Thoracic aorta (tissue), 2 donors: ENCODE data around the gene LINGO3. TPM values are rescaled to one million over a fixed set of nuclear protein-coding genes. Genes with fewer than 3 reads are reported as not detected.

ENCODE experiments used
- ATAC-seq: fragments of 150-250 bp; one replicate; pipeline ENCODE4 v1.8.0; 2017; ENCODE audit warnings: low read depth; ENCODE audit not compliant: insufficient number of reproducible peaks, low FRiP score
- DNase-seq: peaks from one replicate; pipeline ENCODE4 v3.0.0-alpha.2; 2020; ENCODE audit warnings: low spot score
- H3K27ac ChIP-seq, 2 donors: fragments of 200-600 bp; sonication (generic); 1 replicate in 1 of 2; 2 replicates in 1 of 2; pipeline ENCODE4 v1.5.1; 2016; ENCODE audit warnings: mild to moderate bottlenecking in 2 of 2, moderate library complexity in 2 of 2
- H3K27me3 ChIP-seq: fragments of 200-600 bp; sonication (generic); replicated peaks from 2 replicates; pipeline ENCODE4 v1.6.0; 2016; ENCODE audit warnings: mild to moderate bottlenecking; ENCODE audit not compliant: insufficient read depth
- H3K36me3 ChIP-seq: fragments of 200-600 bp; sonication (generic); one replicate; pipeline ENCODE4 v1.5.1; 2016
- H3K4me1 ChIP-seq, 2 donors: fragments of 200-600 bp; sonication (generic); 1 replicate in 1 of 2; 2 replicates in 1 of 2; pipeline versions ENCODE4 v1.5.1 to v1.6.0; 2016; ENCODE audit warnings: low read depth in 2 of 2, mild to moderate bottlenecking in 1 of 2; ENCODE audit not compliant: control insufficient read depth in 1 of 2
- H3K4me3 ChIP-seq: fragments of 200-600 bp; sonication (generic); 2 replicates; pipeline ENCODE4 v1.5.1; 2016; ENCODE audit warnings: mild to moderate bottlenecking
- H3K9me3 ChIP-seq: fragments of 200-600 bp; sonication (generic); 2 replicates; pipeline ENCODE4 v1.5.1; 2016
- CTCF ChIP-seq: fragments of 200-600 bp; sonication (generic); IDR thresholded peaks from one replicate; pipeline ENCODE4 v1.5.1; 2019; ENCODE audit warnings: antibody characterized with exemption
- total RNA-seq, 2 donors: library from RNA; depleted of rRNA; stranded (reverse); fragments of >200 nt; gene quantifications; one replicate each; pipeline versions ENCODE4 v1.1.0 to v1.2.3, GENCODE V29; 2016

Gene LINGO3
- total RNA-seq, 2 donors from 2014 or later = 0.27 TPM; not detected in 1

- no peak for ATAC-seq
- peaks cover 12% of the 10 kb centered on the region for H3K27me3 ChIP-seq
- H3K36me3 ChIP-seq = no peaks in the 10 kb centered on the region
- no peak for DNase-seq
- H3K4me1 ChIP-seq = peaks cover 0 to 16% of the 10 kb centered on the region in 2 donors
- H3K9me3 ChIP-seq = no peaks in the 10 kb centered on the region
- H3K4me3 ChIP-seq = no peak overlapping the region
- no peak for TF ChIP-seq CTCF
- H3K27ac ChIP-seq = no peak overlapping the region
Measured at GRCh38 chr19:2306971-2307370, 983 bp downstream of the LINGO3 start.

- Histone ChIP-seq H3K4me1 (peaks cover 0 to 16% of the 10 kb centered on the region in 2 donors), H3K27ac (no peak overlapping the region), H3K9me3 (no peaks in the 10 kb centered on the region), H3K27me3 (peaks cover 12% of the 10 kb centered on the region), H3K36me3 (no peaks in the 10 kb centered on the region), H3K4me3 (no peak overlapping the region)
- no peak for DNase-seq
- no peak for TF ChIP-seq CTCF
- ATAC-seq = no peak
Measured at GRCh38 chr19:2306281-2306806, 1.6 kb downstream of the LINGO3 start.

GRCh38 chr19:2305452-2306280 lies 2.3 kb downstream of the LINGO3 start:
- H3K9me3 ChIP-seq = no peaks in the 10 kb centered on the region
- H3K4me3 ChIP-seq = no peak overlapping the region
- TF ChIP-seq CTCF = no peak
- ATAC-seq (no peak), DNase-seq (no peak)
- no peak overlapping the region for H3K27ac ChIP-seq
- peaks cover 12% of the 10 kb centered on the region for H3K27me3 ChIP-seq
- peaks cover 0 to 16% of the 10 kb centered on the region in 2 donors for H3K4me1 ChIP-seq
- no peaks in the 10 kb centered on the region for H3K36me3 ChIP-seq

GRCh38 chr19:2303211-2303798 lies 4.6 kb downstream of the LINGO3 start:
- H3K27me3 ChIP-seq = peaks cover 7% of the 10 kb centered on the region
- DNase-seq = no peak
- no peak overlapping the region for H3K4me3 ChIP-seq
- ATAC-seq = no peak
- no peaks in the 10 kb centered on the region for H3K36me3 ChIP-seq
- no peak for TF ChIP-seq CTCF
- no peaks in the 10 kb centered on the region for H3K9me3 ChIP-seq
- no peak overlapping the region for H3K27ac ChIP-seq
- peaks cover 0 to 14% of the 10 kb centered on the region in 2 donors for H3K4me1 ChIP-seq
